GM18867 (cell line): ENCODE data around the gene JAKMIP1.
"Not testable (repeated sequence)": the region's sequence is repeated elsewhere in the genome, so short reads cannot be mapped to it uniquely, and the experiment has no call there.

ENCODE experiments used
- ATAC-seq: cut with Tn5 transposase; IDR thresholded peaks from one replicate; pipeline ENCODE4 v1.9.1; 2021; ENCODE audit warnings: mild to moderate bottlenecking, moderate library complexity; ENCODE audit not compliant: unreplicated experiment

Gene JAKMIP1

DNA sequence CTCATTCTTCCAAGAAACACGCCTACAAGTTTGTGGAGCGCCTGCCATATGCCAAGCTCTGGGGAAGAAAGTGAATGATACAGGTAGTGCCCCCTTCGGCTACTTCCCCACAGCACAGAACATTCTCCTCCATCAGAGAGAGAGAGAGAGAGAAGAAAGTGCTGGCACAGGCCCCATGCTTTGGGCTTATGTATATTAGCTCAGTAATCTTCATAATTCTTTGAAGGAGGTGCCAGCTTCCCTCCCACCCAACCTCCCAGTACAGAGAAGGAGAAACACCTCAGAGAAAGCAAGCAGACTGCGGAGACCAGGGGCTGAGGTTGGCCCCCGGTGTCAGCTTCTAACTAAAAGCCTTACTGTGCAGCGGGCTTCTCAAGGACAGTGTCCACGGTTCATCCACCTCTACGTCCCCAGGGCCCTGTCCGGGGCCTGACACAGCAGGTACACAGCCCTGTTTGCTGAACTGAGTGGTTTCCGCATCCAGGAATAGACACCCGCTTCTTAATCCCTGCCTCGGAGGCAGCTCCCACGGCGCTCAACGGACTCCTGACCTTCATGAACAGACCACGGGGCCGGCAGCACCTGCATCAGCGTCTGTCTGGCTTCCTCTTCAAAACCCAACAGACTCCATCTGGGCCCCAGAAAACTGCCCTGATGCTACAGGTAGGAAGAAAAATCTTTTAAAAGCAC is 50.2 kb downstream of the JAKMIP1 start:
- no peak for ATAC-seq

DNA sequence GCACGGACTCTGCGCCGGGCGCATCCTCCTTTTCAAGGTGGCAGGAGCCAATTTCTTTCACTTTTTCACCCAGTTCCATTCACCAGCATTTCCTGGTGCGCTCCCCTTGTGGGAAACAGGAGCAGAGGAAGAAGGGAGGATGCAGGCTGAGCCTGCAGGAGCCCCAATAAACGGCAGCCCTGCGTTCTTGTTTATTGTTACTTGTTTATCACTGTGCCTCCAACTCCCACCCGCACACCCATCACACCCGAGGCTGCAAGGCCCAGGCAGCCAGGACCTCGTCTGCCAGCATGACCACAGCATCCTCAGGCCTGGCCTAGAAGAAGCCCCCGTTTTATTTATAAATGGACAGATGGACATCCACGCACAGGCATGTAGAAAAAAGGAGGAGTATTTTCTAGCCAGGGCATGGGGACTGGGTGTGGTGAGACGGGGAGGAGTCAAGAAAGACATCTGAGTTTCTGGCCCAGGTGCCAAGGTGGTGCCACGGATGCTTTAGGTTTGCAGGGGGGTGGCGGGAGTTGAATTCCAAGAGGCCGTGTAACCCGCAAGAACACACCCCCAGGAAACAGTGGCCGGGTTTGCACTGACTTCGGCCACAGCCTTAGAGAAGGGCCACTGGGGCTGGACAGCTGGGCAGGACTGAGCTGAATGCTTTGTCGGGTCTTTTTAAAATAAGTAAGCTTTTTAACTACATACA is 51.7 kb downstream of the JAKMIP1 start:
- no peak for ATAC-seq

DNA sequence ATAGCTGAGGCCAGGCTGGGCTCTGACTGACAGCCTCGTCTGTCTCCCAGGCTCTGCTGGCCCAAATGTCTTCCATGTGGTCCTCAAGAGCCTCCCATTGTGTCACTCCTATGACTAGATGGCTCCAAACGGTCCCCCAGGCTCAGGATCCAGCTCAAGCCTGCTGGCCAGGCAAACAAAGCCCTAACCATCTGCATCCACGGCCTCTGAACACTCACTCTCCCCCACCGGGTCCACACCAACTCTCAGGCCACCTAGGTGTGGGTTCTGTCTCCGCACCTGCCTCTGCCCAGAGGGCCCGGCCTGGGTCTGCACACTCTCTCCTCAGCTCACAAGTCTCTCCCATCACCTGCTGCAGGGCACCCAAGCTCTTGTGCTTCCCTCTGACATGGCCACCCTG is 52.9 kb downstream of the JAKMIP1 start:
- ATAC-seq = no peak

DNA sequence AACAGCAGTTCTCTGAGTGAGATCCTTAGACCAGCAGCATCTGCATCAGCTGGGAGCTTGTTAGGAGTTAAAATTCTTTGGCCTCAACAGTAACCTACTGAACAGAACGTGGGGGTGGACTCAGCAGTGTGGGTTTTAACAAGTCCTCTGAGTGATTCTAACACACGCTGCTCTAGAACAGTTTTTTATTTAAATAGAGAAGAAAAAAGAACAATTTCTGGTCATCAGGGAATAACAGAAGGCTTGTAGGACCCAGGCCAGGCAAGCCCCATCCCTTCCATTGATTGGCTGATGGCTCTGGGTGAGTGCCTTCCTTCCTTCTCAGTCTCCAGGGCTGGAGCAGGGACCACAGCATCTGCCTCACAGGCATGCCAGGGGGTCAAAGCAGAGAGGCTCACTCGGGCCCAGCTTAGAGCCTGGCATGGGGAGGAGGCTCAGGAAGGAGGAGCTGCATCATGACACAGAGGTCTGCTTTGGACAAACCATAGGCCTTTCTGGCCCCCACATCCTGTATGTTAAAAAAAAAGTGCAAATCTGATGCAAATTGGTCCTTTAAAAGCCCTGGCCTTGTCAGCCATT is 56.7 kb downstream of the JAKMIP1 start:
- ATAC-seq = no peak

DNA sequence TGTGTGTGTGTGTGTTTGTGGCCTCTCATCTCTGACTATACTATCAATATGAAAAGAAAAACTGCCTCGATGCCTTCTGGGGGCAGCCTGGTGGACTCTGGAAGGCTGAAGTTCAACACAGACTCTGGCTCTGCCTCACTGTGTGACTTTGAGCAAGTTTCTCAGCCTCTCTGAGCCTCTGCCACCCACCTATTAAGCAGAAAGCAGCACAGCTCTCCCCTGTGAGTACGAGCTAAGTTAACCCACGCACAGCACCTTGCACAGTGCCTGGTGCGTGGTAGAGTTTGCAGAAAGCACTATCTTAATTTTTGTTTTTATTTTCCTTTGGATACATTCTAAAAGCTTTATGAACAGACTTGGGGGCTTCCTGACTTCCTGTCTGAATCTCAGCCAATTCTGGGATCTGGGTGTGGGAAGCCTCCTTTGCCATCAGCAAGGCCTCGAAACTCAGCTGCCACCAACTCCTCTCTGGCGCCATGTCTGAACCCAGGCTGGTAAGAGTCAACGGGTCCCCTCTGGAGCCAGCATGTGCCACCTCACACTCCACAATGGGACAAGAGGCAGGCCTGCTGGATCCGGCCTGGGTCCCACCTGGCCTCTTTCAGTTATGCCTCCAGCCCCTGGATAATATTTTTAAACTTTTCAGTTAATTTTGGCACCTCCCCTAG is 57.3 kb downstream of the JAKMIP1 start:
- no peak for ATAC-seq

DNA sequence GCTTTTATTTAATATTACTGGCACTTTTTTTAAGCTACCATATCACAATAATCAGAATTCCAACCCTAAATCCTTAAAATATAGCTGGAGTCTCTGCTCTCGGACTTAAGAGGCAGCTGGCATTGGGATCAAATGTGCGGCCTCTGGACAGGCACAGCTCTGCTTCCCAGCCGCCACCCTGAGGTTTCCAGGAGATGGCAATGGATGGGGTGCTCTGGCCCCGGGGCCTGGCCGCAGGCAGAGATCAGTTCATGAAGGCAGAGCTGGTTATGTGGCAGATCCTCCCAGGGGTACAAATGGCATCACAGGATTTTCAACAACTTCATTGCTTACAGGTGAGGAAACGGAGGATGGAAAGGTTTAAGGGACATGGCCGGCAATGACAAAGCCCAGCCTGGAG is 57.8 kb downstream of the JAKMIP1 start:
- no peak for ATAC-seq

DNA sequence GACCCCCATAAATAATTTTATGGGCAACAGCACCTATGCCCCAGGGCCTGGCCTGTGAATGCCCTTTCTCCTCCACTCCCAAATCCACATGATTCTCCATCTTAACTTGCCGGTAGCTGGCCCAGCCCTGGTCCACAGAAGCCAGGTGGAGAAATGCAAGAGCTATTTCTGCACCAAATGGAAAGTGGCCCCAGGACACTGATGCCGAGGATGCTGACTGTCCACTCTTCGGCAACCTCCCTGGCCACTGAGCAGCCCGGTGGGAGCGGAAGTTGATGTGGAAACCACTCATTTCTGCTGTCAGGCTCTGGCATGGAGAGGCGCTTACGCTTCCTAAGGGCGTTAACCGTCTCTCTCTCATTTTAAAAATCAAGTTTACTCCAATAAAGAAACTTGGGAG is 58.8 kb downstream of the JAKMIP1 start:
- no peak for ATAC-seq

DNA sequence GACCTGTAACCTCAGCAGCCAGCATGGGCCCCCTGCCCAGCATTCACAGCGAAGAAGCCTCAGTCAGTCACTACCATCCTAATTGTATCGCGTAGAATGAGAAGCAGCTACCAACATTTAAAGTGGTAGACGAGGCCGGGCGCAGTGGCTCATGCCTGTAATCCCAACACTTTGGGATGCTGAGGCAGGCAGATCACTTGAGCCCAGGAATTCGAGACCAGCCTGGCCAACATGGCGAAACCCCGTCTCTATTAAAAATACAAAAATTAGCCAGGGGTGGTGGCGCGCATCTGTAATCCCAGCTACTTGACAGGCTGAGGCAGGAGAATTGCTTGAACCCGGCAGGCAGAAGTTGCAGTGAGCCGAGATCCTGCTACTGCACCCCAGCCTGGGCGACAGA is 59.3 kb downstream of the JAKMIP1 start:
- ATAC-seq = not testable (repeated sequence)

DNA sequence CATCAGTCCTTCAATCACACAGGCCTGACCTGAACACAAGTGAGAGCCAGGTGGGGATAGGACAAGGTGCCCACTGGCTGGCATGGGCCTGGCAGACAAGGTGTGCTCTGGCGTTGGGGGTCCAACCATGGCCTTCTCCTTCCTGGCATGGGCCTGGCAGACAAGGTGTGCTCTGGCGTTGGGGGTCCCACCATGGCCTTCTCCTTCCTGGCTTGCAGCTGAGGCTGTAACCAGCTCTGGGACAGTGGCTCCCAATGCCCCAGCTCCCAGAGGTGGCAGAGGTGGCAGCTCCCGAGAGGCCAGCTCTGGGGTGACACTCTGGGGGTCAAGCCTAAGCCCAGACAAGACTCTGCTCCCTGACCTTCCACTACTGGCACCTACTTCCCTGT is 62.6 kb downstream of the JAKMIP1 start:
- ATAC-seq = no peak

DNA sequence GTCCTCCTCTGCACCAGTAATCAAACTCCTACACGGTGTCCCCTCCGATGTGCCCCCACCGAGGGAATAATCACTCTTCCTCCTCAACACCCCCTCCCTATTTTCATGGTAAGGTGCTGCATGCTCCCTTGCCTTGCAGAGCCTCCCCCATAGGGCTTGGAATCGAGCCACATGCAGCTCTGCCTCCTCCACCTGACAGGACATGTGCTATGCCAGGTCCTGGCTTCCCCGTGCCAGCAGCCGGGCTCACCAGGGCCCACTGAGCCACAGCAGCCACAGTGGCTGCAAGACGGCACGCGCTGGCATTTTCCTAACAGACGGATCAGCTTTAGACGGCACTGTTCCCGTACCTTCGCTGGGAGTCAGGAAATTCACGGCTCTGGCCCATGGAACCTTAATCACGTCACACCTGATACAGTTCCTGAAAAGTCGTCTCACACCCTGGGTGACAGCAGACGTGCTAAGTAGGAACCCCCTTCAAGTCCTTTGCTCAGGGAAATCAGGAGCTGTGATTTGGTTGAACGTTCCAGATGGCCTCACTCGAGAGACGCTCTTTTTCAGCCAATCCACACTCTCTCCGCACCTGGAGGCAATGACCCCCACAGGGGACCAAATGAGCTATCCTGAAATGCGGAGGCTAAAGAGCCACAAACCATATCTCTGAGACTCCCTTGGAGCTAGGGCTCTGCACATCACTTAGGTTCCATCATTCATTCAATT is 63.2 kb downstream of the JAKMIP1 start:
- ATAC-seq = no peak

DNA sequence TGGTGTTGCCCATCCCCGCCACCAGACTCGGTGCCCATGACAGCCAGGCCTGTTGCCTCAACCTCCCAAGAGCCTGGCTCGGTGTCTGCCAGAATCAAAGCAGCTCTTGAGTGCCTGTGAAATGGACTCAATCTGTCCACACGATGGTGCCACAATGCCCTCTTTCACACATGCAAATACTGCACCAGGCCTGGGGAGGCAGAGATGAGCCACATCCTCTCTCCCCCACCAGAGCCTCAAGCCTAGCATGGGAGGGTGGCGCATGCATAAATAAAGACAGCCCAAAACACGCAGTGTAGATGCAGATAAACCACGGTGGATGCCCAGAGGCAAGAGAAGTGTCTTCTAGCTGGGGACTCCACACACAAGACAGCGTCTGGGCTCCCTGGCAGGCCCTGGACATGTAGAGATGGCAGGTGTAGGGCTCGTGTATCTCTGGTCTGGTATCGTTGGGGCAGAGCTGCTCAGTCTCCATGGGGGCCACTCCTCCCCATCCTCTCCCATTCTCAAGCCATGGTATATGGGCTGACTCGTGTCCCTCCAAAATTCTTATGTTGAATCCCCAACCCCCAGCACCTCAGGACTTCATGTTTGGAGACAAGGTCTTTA is 65.6 kb downstream of the JAKMIP1 start:
- peak; percentile 99 for ATAC-seq

DNA sequence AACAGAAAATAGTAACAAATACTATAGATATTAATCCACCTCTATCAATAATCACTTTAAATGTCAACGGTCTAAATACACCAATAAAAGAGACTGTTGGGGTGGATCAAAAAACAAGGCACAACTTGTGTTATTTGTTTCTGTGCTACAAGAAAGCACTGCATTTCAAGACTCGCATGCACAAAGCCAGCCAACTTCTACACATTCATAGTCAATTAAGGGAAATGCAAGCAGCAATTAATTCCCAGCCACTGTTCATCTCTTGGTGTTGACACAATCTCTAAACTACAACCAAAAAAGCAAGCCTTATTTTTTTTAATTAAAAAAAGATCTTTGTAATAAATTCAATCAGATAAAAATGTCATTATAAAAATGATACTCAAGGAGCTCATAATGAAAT is 67.6 kb downstream of the JAKMIP1 start:
- ATAC-seq = no peak

DNA sequence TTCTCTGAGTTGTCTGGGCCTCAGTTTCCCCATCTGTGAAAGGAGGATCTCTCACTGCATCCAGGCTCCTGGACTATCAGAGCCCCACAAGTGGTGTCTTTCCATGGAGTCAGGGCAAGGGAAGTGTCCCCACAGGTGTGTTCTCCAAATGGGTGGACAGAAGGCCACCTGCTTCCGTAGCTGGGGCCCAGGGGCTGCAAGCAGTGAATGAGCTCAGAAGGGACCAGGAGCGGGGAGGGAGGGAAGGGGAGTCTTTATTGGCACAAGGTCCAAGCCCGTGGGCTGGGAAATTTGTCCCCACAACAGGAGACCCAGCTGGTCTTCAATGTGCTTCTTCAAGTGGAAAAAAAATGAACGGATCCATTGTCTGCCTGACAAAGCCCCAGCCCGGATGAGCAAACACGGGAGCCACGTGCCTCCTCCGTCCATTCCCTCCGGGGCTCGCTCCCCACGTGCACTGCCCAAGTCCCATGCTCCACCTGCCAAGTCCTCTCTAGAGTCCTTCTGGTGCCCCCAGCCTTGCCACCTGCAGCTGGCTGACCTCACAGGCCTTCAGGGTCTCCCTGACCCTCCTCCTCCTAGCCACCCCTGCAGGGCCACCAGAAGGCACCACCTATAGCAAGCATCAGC is 72.0 kb downstream of the JAKMIP1 start:
- ATAC-seq = no peak

DNA sequence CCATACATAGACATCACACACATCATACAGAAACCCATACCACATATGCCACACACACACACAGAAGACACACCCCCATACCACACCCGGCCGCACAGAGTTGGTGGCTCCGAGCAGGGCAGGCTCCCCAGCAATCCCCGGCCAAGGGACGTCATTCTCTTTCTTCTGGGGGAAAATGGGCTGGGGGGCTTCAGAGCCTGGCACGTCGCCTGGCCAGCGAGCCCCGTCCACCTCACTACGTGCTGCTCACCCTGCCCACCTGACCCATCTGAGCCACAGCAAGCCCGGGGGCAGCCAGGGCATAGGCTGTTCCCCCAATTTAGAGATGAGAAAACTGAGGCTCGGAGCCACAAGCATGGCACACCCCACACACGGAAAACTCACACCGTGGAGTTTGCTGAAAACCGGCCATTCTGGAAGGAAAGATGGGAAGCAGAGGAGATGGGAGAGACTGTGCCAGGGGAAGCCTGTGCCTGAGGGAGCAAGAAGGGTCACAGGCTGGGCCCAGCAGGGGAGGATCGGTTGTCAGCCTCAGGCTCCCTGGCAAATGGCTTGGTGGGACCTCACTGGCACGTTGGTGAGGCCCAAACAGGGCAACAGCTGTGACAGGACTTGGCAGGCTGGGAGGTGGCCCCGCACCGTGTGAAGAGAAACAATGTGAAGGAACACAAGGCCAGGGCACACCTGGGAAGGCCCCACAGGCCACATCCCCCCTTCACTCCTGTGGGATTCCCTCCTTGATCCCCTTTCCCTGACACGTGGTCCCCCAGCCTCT is 73.2 kb downstream of the JAKMIP1 start:
- ATAC-seq = no peak

DNA sequence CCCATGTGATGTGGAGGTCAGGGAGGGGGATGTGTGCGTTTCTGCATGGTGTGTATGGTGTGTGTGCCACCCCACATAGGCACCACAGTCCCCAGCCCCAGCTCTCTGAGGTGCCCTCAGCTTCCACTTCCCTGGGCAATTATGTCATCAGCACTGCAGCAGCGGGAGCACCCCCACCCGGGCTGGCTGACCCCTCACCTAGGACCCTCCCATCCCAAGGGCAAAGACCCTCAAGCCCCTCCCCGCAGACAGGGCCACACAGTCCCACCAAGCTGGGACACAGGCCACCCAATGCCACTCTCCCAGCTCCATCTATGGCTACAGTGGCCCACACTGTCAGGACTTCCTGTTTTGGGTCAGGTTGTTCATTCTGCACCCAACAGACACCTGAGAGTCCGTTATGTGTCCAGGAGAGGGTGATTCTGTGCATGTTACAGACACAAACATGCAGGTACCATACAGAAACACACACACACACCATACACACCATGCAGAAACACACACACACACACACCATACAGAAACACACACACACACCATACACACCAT is 75.2 kb downstream of the JAKMIP1 start:
- no peak for ATAC-seq

DNA sequence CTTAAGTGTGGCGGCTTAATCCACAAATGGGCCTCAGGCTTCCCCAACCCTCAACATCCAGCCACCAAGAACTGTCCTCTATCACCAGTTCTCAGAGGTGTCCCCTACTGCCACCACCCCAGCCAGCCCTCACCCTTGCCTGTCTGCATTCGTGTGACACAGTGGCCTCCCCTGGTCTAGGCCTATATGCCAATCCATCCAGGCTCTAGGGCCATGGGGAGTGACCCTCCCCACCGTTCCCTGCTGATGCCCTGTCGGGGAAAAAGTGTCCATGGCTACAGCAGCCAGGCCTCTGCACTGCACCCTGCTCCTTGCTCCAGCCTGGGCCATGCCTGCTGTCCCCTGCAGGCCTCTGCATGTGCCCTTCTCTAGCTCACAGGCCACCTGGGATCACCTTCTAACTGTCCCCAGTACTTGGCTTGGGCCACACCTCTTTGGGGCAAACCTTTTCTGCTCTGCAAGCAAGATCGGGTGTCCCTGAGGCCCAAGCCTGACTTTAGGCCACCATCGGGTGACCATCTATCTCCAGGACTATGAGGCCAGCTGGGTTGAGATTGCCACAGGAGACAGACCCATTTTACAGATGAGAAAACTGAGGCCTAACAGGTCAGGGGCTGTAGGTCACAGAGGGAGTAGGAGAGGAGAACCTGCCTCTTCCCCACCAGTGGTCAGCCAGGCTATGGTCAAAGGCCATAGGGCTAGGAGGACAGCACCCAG is 75.8 kb downstream of the JAKMIP1 start:
- ATAC-seq = no peak

DNA sequence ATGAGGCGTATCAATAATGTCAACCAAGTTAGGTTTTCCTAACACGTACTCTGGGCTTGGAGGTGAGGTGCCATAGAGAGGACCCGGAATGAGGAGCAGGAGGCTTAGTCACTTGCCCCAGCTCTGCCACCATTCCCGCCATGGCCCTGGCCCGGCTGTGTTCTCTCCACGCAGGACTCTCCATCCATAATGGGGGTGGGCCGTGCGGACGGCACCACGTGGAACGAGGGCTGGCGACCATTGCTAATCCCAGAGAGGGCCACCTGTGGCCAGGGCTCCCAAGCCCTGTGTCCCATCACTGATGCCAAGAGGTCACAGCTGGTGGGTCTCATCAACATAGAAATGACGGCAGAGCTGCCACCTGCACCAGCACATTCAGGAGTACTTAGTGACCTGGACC is 76.4 kb downstream of the JAKMIP1 start:
- ATAC-seq = no peak

DNA sequence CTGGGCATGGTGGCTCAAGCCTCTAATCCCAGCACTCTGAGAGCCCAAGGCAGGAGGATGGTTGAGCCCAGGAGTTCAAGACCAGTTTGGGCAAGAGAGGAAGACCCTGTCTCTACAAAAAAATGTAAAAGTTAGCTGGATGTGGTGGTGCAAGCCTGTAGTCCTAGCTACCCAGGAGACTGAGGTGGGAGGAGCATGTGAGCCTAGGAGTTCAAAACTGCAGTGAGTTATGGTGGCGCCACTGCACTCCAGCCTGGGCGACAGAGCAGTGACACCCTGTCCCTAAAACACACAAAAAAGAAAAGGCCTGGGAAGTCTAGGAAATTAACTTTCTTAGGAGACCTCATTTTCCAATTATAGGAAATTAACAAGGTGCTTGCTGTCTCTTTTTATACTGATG is 76.8 kb downstream of the JAKMIP1 start:
- no peak for ATAC-seq

DNA sequence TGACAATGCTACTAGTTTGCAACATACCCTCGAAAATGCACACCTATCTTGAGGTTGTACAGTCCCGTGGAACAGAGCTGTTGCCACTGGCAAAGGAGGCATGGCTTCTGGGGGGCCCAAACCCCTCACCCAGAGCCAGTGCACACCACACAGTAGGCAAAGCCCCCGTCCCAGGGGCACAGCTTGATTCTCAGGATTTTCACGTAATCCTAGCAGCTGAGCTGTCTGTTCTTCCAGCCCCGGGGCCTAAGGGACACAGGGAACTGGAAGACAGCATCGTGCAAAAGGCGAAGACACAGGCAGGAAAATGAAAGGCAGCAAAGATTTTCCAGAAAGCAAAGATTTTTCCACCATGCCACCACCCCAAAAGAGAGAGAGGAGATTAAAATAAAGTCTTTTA is 77.2 kb downstream of the JAKMIP1 start:
- no peak for ATAC-seq
